HG03432 (cell line): ENCODE results near the gene RABEP2.
A peak's percentile ranks its signal among the peaks of the same experiment; 100 is the strongest.
"Not testable (repeated sequence)": the region's sequence is repeated elsewhere in the genome, so short reads cannot be mapped to it uniquely, and the experiment has no call there.

Source experiments
- ATAC-seq: cut with Tn5 transposase; IDR thresholded peaks from one replicate; pipeline ENCODE4 v1.9.1; 2021; ENCODE audit warnings: mild to moderate bottlenecking, moderate library complexity; ENCODE audit not compliant: unreplicated experiment

Gene RABEP2

GRCh38 chr16:28879841-28880588 is 45.0 kb downstream of the RABEP2 start:
- peak; percentile 89 for ATAC-seq

GRCh38 chr16:28879261-28879840 is 45.7 kb downstream of the RABEP2 start:
- ATAC-seq: peak; percentile 36

GRCh38 chr16:28878083-28878926 is 46.7 kb downstream of the RABEP2 start, which contains the start of gene ATP2A1:
Gene ATP2A1, plus strand, starts transcription at chr16:28878488. Its CDS starts 184 bp downstream, at chr16:28878672.
- no peak for ATAC-seq

GRCh38 chr16:28877655-28878000 is 47.4 kb downstream of the RABEP2 start:
- no peak for ATAC-seq

DNA sequence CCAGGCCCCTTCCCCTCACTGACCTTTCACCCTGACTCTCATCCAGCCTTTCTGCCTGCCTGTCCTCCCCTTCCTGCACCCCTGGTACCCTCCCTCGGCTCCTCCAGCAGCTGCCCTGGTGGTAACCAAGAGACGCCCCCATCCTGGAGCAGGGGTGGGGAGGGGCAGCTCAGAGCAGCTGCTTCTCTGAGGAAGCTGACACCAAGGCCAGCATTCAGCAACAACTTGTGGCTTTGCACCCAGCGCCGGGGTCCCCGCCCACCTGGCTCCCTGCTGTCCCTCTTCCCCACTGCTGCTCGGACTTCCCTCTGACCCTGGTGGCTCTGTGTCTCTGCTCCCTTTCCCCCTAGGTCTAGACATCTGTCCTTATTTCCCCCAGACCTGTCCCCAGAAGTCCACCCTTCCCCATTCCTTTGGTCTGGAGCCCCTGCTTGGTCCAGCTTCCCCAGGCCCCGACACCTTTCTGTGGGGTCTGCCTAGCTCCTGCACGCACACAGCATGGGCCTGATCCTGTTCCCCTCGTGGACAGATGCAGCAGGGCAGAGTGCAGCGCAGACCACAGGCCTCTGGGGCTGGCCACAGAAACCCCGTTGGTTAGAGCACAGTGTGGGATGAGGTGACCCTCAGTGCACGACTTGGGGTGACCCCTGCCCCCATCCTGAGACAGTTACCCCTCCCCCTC is 47.9 kb downstream of the RABEP2 start:
- no peak for ATAC-seq

DNA sequence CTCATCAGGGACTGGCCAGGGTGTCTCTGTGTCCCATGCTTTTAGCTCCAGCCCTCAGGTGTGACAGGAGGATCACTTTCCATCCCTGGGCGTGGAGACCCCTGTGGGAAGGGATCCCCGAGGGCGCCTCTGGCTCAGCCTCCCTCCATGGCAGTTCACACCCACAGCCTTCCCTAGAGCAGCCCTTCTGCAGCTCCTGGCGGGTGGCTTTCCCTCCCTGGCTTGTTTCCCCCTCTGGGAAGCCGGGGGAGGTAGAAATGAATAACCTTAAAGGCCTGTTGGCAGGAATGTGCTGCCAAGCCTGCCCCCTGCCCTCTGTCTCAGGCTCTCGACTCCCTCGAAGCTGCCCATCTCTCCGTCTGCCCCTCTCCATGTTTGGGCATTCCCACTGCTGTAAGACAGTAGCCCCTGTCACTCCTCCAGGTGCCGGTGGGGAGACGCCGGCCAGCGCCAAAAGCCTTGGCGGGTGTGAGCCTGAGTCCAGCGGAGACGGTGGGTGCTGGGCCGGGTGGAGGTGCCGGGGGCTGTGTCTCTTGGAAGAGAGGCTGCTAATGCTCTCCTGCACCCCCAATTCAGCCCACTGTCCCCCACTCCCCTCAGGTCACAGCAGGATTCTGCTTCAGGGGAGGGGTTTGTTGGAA is 48.9 kb downstream of the RABEP2 start:
- ATAC-seq: no peak

GRCh38 chr16:28875134-28876018 is 49.7 kb downstream of the RABEP2 start:
- ATAC-seq: no peak

GRCh38 chr16:28874406-28874805 is 50.6 kb downstream of the RABEP2 start:
- ATAC-seq: no peak

DNA sequence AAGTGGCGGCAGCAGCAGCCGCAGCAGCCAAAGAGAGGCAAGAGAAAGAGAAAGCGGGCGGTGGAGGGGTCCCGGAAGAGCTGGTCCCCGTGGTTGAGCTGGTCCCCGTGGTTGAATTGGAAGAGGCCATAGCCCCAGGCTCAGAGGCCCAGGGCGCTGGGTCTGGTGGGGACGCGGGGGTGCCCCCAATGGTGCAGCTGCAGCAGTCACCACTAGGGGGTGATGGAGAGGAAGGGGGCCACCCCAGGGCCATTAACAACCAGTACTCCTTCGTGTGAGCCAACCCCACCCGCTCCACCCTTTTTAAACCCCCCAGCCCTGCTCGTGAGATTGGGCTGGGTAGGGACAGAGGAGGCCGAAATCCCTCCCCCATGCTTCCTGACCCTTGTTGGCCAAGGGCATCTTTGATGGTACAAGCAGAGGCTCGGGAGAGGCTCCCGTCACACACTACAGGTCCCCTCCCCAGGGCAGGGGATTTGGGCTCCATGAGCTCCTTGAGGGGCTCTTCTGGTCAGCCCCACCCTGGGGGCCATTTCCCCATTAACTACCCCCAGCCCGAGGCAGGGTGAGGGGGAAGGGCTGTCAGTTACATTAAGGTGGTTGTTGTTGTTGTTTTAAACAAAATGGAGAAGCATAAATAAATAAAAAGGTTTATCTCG is 51.4 kb downstream of the RABEP2 start:
- no peak for ATAC-seq

GRCh38 chr16:28872952-28873351 is 52.1 kb downstream of the RABEP2 start:
- no peak for ATAC-seq

DNA sequence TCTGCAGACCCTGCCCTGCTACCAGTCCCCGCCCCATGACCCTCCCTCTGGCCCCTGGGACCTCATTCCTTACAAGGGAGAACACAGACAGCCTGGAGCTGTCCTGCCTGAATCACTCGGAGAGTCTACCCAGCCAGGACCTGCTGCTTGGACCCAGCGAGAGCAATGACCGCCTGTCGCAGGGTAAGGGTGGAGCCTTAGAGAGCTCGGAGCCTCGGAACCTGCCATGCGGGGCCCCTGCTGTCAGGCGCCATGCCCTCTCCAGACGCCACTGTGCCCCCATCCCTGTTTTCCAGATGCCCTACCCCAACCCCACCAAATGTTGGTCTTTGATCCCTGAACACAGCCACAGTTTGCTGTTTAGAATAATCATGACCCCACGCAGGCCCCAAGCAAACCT is 55.8 kb downstream of the RABEP2 start:
- ATAC-seq: no peak

- not testable (repeated sequence) for ATAC-seq
Observed at GRCh38 chr16:28867646-28868045, 57.4 kb downstream of the RABEP2 start.

DNA sequence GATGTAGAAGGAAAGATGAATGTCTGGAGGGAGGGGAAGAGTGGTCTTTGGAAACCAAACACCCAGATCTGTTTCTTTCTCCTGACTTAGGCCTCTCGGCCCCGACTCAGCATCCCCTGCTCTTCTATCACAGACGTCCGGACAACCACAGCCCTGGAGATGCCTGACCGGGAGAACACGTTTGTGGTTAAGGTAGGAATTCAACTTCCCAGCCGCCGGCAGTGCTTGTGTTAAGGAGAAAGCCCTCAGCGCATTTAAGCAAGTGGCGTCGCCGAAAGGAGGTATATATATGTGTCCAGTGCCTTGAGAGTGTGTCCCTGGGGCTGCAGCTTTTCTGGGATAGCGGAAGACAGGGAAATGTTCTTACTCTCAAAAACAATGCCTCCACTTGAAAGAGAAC is 57.8 kb downstream of the RABEP2 start:
- no peak for ATAC-seq

DNA sequence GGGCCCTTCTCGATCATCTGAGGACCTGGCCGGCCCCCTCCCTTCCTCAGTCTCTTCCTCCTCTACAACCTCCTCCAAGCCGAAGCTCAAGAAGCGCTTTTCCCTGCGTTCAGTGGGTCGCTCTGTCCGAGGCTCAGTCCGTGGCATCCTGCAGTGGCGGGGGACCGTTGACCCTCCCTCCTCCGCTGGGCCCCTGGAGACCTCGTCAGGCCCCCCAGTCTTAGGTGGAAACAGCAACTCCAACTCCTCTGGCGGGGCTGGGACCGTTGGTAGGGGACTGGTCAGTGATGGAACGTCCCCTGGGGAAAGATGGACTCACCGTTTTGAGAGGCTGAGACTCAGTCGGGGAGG is 58.6 kb downstream of the RABEP2 start:
- no peak for ATAC-seq

DNA sequence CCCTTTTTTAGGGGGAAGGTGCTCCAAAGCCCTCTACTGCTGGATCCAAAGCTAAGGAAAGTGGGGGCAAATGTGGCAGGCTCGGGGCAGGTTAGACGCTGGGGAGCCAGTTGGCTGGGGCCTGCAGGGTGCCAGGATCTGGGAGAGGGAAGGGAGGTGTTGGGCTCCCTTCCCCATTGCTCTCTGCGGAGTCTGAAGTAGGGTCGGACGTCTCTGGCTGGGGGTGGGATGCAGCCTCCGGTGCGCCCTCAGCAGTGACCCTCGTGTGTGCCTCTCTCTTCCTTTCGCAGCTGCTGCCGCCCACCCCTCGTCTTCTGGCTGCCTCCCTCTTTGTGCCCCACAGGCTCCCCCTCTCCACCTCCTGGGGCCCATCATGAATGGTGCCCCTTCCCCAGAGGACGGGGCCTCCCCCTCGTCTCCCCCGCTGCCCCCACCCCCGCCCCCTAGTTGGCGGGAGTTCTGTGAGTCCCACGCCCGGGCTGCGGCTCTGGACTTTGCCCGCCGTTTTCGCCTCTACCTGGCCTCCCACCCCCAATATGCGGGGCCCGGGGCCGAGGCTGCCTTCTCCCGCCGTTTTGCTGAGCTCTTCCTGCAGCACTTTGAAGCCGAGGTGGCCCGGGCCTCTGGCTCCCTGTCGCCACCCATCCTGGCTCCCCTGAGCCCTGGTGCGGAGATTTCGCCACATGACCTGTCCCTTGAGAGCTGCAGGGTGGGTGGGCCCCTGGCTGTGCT is 59.1 kb downstream of the RABEP2 start:
- no peak for ATAC-seq

DNA sequence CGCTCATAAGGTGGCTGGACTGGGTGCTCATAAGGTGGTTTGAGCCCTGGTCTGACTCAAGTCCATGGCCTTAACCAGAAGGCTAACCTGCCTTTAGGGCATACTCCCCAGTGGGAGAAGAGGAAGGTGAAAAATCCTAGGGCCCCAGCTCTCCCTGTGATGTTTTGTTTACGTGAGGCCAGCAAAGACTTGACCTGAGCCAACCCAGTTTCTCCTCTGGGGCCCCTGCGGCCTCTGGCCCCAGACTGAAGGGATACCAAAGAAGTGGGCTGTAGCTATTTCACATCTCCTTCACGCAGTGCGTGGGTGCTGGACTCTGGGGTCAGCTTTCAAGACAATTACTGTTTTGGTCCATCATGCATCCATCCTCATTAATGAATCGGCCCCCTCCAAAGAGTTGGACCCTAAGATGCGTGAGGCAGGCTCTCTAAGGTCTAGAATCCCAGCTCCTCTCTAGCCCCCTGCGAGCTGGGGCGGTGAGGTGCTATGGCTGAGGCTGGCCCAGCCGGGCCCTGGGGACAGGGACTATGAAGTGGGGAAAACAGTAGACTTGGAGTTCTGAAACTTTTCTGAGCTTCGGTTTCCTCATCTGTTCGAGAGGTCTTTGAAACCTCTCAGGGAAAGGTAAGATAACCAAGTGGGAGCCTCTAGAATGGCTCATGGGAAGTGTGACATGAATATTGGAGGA is 59.9 kb downstream of the RABEP2 start:
- no peak for ATAC-seq

GRCh38 chr16:28863929-28864793 is 60.9 kb downstream of the RABEP2 start:
- no peak for ATAC-seq
